ENCODE results near the gene DDX49.
A peak's percentile ranks its signal among the peaks of the same experiment; 100 is the strongest.
"Not testable (repeated sequence)": the region's sequence is repeated elsewhere in the genome, so short reads cannot be mapped to it uniquely, and the experiment has no call there.

The DDX49 gene

GRCh38 chr19:18915639-18916038, 3.9 kb upstream of the DDX49 start:
- no peak overlapping the region for H3K4me3 ChIP-seq (replicated peaks; ENCODE audit: low read depth, low read length)
- DNase-seq (ENCODE audit: low read depth): peak; percentile 56
- peak; percentile 29 for TF ChIP-seq CTCF (IDR thresholded peaks at IDR 0.05; ENCODE audit: low read length, missing control alignments)

- H3K4me3 ChIP-seq (replicated peaks; ENCODE audit: low read depth, low read length); DNase-seq (ENCODE audit: low read depth): not testable (repeated sequence)
Observed at GRCh38 chr19:18917593-18917992, 1.9 kb upstream of the DDX49 start.

- no peak for DNase-seq (ENCODE audit: low read depth)
- no peak for TF ChIP-seq CTCF (IDR thresholded peaks at IDR 0.05; ENCODE audit: low read length, missing control alignments)
- peak overlapping the region; percentile 100 for H3K4me3 ChIP-seq (replicated peaks; ENCODE audit: low read depth, low read length)
Observed at GRCh38 chr19:18919900-18920214, 342 bp downstream of the DDX49 start.

- no peak for TF ChIP-seq CTCF (IDR thresholded peaks at IDR 0.05; ENCODE audit: low read length, missing control alignments)
- no peak for DNase-seq (ENCODE audit: low read depth)
- peak overlapping the region; percentile 100 for H3K4me3 ChIP-seq (replicated peaks; ENCODE audit: low read depth, low read length)
Observed at GRCh38 chr19:18920400-18920799, 885 bp downstream of the DDX49 start.

- no peak for DNase-seq (ENCODE audit: low read depth)
- H3K4me3 ChIP-seq (replicated peaks; ENCODE audit: low read depth, low read length): no peak overlapping the region
- no peak for TF ChIP-seq CTCF (IDR thresholded peaks at IDR 0.05; ENCODE audit: low read length, missing control alignments)
Observed at GRCh38 chr19:18921593-18921992, 2.1 kb downstream of the DDX49 start.

GRCh38 chr19:18922228-18922985, 2.9 kb downstream of the DDX49 start:
- no peak for TF ChIP-seq CTCF (IDR thresholded peaks at IDR 0.05; ENCODE audit: low read length, missing control alignments)
- no peak overlapping the region for H3K4me3 ChIP-seq (replicated peaks; ENCODE audit: low read depth, low read length)
- no peak for DNase-seq (ENCODE audit: low read depth)

GRCh38 chr19:18924684-18925213, 5.2 kb downstream of the DDX49 start:
- no peak overlapping the region for H3K4me3 ChIP-seq (replicated peaks; ENCODE audit: low read depth, low read length)
- no peak for TF ChIP-seq CTCF (IDR thresholded peaks at IDR 0.05; ENCODE audit: low read length, missing control alignments)
- no peak for DNase-seq (ENCODE audit: low read depth)

All from fibroblast of pulmonary artery (primary cell).